ENCODE data around the gene SLC35E1.

Gene SLC35E1

GRCh38 chr19:16600824-16601223, 28.6 kb upstream of the SLC35E1 start:
- no peaks in the 10 kb centered on the region for H3K9me2 ChIP-seq (replicated peaks; ENCODE audit: insufficient read depth, low read length)
- peak overlapping the region; percentile 26; the same call in 1 of the 2 replicates for H3K9ac ChIP-seq (ENCODE audit: low read length)
- peaks cover 100% of the 10 kb centered on the region for H3K79me2 ChIP-seq (ENCODE audit: low read length)
- no peaks in the 10 kb centered on the region for H3K27me3 ChIP-seq (replicated peaks; ENCODE audit: insufficient read depth, low read length)
- no peak for DNase-seq
- no peak overlapping the region for H3K4me2 ChIP-seq (ENCODE audit: low read depth, low read length)
- H2AFZ ChIP-seq (ENCODE audit: low read length) = no peak overlapping the region
- no peak for TF ChIP-seq EZH2phosphoT487 (IDR thresholded peaks at IDR 0.05; ENCODE audit: low read length)
- TF ChIP-seq CTCF (IDR thresholded peaks at IDR 0.05; ENCODE audit: low read length) = no peak
- no peaks in the 10 kb centered on the region for H3K36me3 ChIP-seq (replicated peaks; ENCODE audit: insufficient read depth, low read length)
- 0 out of 2 replicates have a peak, but pooled peaks cover 11% of the 10 kb centered on the region for H4K20me1 ChIP-seq (ENCODE audit: insufficient read depth, low read length)
- no peak overlapping the region for H3K4me3 ChIP-seq (ENCODE audit: low read length)
- no peaks in the 10 kb centered on the region for H3K9me3 ChIP-seq (replicated peaks; ENCODE audit: insufficient read depth, low read length)
- peak overlapping the region; percentile 86; the same call in 1 of the 2 replicates for H3K27ac ChIP-seq (ENCODE audit: low read length)
- peaks cover 67% of the 10 kb centered on the region for H3K4me1 ChIP-seq (ENCODE audit: low read length)
- peaks cover 20% of the 10 kb centered on the region for H3F3A ChIP-seq (ENCODE audit: insufficient read depth, low read length)

GRCh38 chr19:16599655-16600346, 27.6 kb upstream of the SLC35E1 start:
- Histone ChIP-seq H3K36me3 (replicated peaks; ENCODE audit: insufficient read depth, low read length) (no peaks in the 10 kb centered on the region), H3K9me3 (replicated peaks; ENCODE audit: insufficient read depth, low read length) (no peaks in the 10 kb centered on the region), H2AFZ (ENCODE audit: low read length) (no peak overlapping the region), H3K4me3 (ENCODE audit: low read length) (no peak overlapping the region), H3K4me2 (ENCODE audit: low read depth, low read length) (peak overlapping the region; percentile 8; the same call in 1 of the 2 replicates), H3K27ac (ENCODE audit: low read length) (peak overlapping the region; percentile 86), H3K9me2 (replicated peaks; ENCODE audit: insufficient read depth, low read length) (no peaks in the 10 kb centered on the region), H3K27me3 (replicated peaks; ENCODE audit: insufficient read depth, low read length) (no peaks in the 10 kb centered on the region), H3K9ac (ENCODE audit: low read length) (peak overlapping the region; percentile 26), H3F3A (ENCODE audit: insufficient read depth, low read length) (peaks cover 23% of the 10 kb centered on the region), H3K4me1 (ENCODE audit: low read length) (peaks cover 67% of the 10 kb centered on the region), H3K79me2 (ENCODE audit: low read length) (peaks cover 100% of the 10 kb centered on the region), H4K20me1 (ENCODE audit: insufficient read depth, low read length) (0 out of 2 replicates have a peak, but pooled peaks cover 11% of the 10 kb centered on the region)
- TF ChIP-seq EZH2 (optimal IDR thresholded peaks at IDR 0.05; ENCODE audit: low read depth, low read length) (no peak), CTCF (IDR thresholded peaks at IDR 0.05; ENCODE audit: low read length) (no peak), EZH2phosphoT487 (IDR thresholded peaks at IDR 0.05; ENCODE audit: low read length) (no peak)
- peak; percentile 89 for DNase-seq

- no peak overlapping the region for H2AFZ ChIP-seq (ENCODE audit: low read length)
- H3K9me3 ChIP-seq (replicated peaks; ENCODE audit: insufficient read depth, low read length) = no peaks in the 10 kb centered on the region
- no peaks in the 10 kb centered on the region for H3K27me3 ChIP-seq (replicated peaks; ENCODE audit: insufficient read depth, low read length)
- no peaks in the 10 kb centered on the region for H3K36me3 ChIP-seq (replicated peaks; ENCODE audit: insufficient read depth, low read length)
- H4K20me1 ChIP-seq (ENCODE audit: insufficient read depth, low read length) = 0 out of 2 replicates have a peak, but pooled peaks cover 11% of the 10 kb centered on the region
- peak overlapping the region; percentile 86; the same call in 1 of the 2 replicates for H3K27ac ChIP-seq (ENCODE audit: low read length)
- no peak overlapping the region for H3K4me3 ChIP-seq (ENCODE audit: low read length)
- peaks cover 96% of the 10 kb centered on the region for H3K79me2 ChIP-seq (ENCODE audit: low read length)
- no peak for DNase-seq
- H3K4me2 ChIP-seq (ENCODE audit: low read depth, low read length) = no peak overlapping the region
- TF ChIP-seq EZH2 (optimal IDR thresholded peaks at IDR 0.05; ENCODE audit: low read depth, low read length) (no peak), EZH2phosphoT487 (IDR thresholded peaks at IDR 0.05; ENCODE audit: low read length) (no peak), CTCF (IDR thresholded peaks at IDR 0.05; ENCODE audit: low read length) (no peak)
- H3K9ac ChIP-seq (ENCODE audit: low read length) = no peak overlapping the region
- H3K4me1 ChIP-seq (ENCODE audit: low read length) = peaks cover 71% of the 10 kb centered on the region
- peaks cover 33% of the 10 kb centered on the region for H3F3A ChIP-seq (ENCODE audit: insufficient read depth, low read length)
- no peaks in the 10 kb centered on the region for H3K9me2 ChIP-seq (replicated peaks; ENCODE audit: insufficient read depth, low read length)
Observed at GRCh38 chr19:16598848-16599247, 26.6 kb upstream of the SLC35E1 start.

All from MM.1S (cell line).